CD14-positive monocyte (primary cell): ENCODE results near the gene KANSL1L. TPM values are rescaled to one million over a fixed set of nuclear protein-coding genes. Genes with fewer than 3 reads are reported as not detected.

ENCODE experiments used
- DNase-seq, 3 donors: peaks; one replicate each; pipeline ENCODE4 v3.0.0-alpha.2; 2011 to 2022
- H2AFZ ChIP-seq: 2 replicates; pipeline ENCODE4 v1.6.0; 2012; ENCODE audit warnings: mild to moderate bottlenecking, low read depth, low read length, inconsistent platforms; ENCODE audit not compliant: insufficient read depth, poor library complexity, severe bottlenecking
- H3K27ac ChIP-seq, 2 donors: 1 replicate in 1 of 2; 2 replicates in 1 of 2; pipeline ENCODE4 v1.5.1; 2012 to 2013; ENCODE audit warnings: low read length in 2 of 2, control low read depth in 1 of 2, inconsistent platforms in 1 of 2, low read depth in 1 of 2, mild to moderate bottlenecking in 1 of 2
- H3K27me3 ChIP-seq, 2 donors: one replicate each; pipeline versions ENCODE4 v1.6.0 to v1.6.1; 2011 to 2013; ENCODE audit warnings: low read length in 2 of 2; ENCODE audit not compliant: control insufficient read depth in 2 of 2, insufficient read depth in 2 of 2
- H3K36me3 ChIP-seq, 2 donors: replicated peaks in 1 of 2; 1 replicate in 1 of 2; 2 replicates in 1 of 2; pipeline versions ENCODE4 v1.5.1 to v1.6.1; 2012 to 2013; ENCODE audit warnings: low read length in 2 of 2, control low read depth in 1 of 2, inconsistent platforms in 1 of 2, mild to moderate bottlenecking in 1 of 2; ENCODE audit not compliant: insufficient read depth in 2 of 2, control insufficient read depth in 1 of 2
- H3K4me1 ChIP-seq, 2 donors: 1 replicate in 1 of 2; 2 replicates in 1 of 2; pipeline versions ENCODE4 v1.5.1 to v1.6.1; 2012 to 2013; ENCODE audit warnings: low read length in 2 of 2, control low read depth in 1 of 2, inconsistent platforms in 1 of 2, mild to moderate bottlenecking in 1 of 2, moderate library complexity in 1 of 2; ENCODE audit not compliant: insufficient read depth in 2 of 2, control insufficient read depth in 1 of 2
- H3K4me2 ChIP-seq: replicated peaks from 2 replicates; pipeline ENCODE3; 2012; ENCODE audit warnings: low read length, moderate library complexity, mild to moderate bottlenecking; ENCODE audit not compliant: poor library complexity, severe bottlenecking; ENCODE audit errors: extremely low read depth
- H3K4me3 ChIP-seq, 3 experiments: fragments of 200-600 bp in 1 of 3; sonication (generic) in 1 of 3; replicated peaks in 1 of 3; 1 replicate in 2 of 3; 2 replicates in 1 of 3; pipeline ENCODE4 v1.5.1; 2011 to 2013; ENCODE audit warnings: low read length in 3 of 3, mild to moderate bottlenecking in 3 of 3, control low read depth in 2 of 3, low read depth in 2 of 3, inconsistent platforms in 1 of 3, moderate library complexity in 1 of 3
- H3K79me2 ChIP-seq: 2 replicates; pipeline ENCODE4 v1.6.0; 2012; ENCODE audit warnings: mild to moderate bottlenecking, control low read depth, inconsistent platforms, low read length, moderate library complexity; ENCODE audit not compliant: insufficient read depth
- H3K9ac ChIP-seq: 2 replicates; pipeline ENCODE4 v1.6.0; 2017; ENCODE audit warnings: low read length, mild to moderate bottlenecking; ENCODE audit not compliant: insufficient read depth, poor library complexity, severe bottlenecking
- H3K9me3 ChIP-seq, 2 donors: replicated peaks in 1 of 2; 1 replicate in 1 of 2; 2 replicates in 1 of 2; pipeline versions ENCODE4 v1.5.1 to v1.6.1; 2012 to 2013; ENCODE audit warnings: low read length in 2 of 2, control low read depth in 1 of 2; ENCODE audit not compliant: control insufficient read depth in 1 of 2, insufficient read depth in 1 of 2
- H4K20me1 ChIP-seq: 2 replicates; pipeline ENCODE4 v1.6.0; 2012; ENCODE audit warnings: mild to moderate bottlenecking, low read length, control low read depth, moderate library complexity; ENCODE audit not compliant: insufficient read depth
- H3K27ac Mint-ChIP-seq, 7 donors: one replicate each; pipeline ENCODE4 v1.8.0; 2020; ENCODE audit warnings: mild to moderate bottlenecking in 7 of 7, mixed read lengths in 7 of 7, moderate library complexity in 6 of 7, inconsistent platforms in 2 of 7
- H3K27me3 Mint-ChIP-seq, 3 donors: one replicate each; pipeline ENCODE4 v1.8.0; 2021 to 2022; ENCODE audit warnings: low read depth in 3 of 3, mild to moderate bottlenecking in 3 of 3, mixed read lengths in 3 of 3, moderate library complexity in 3 of 3, inconsistent platforms in 1 of 3
- H3K36me3 Mint-ChIP-seq, 2 donors: one replicate each; pipeline ENCODE4 v1.8.0; 2020; ENCODE audit warnings: mixed read lengths in 2 of 2, inconsistent platforms in 1 of 2, mild to moderate bottlenecking in 1 of 2
- H3K4me1 Mint-ChIP-seq: one replicate; pipeline ENCODE4 v1.8.0; 2020; ENCODE audit warnings: mild to moderate bottlenecking, mixed read lengths
- H3K4me3 Mint-ChIP-seq, 2 donors: one replicate each; pipeline ENCODE4 v1.8.0; 2020; ENCODE audit warnings: mild to moderate bottlenecking in 2 of 2, mixed read lengths in 2 of 2, moderate library complexity in 1 of 2
- H3K9me3 Mint-ChIP-seq, 7 donors: one replicate each; pipeline ENCODE4 v1.8.0; 2020 to 2022; ENCODE audit warnings: mixed read lengths in 7 of 7, mild to moderate bottlenecking in 6 of 7, moderate library complexity in 6 of 7, inconsistent platforms in 2 of 7
- CTCF ChIP-seq: fragments of 200-600 bp; IDR thresholded peaks from one replicate; pipeline ENCODE4 v1.8.0; 2022; ENCODE audit warnings: antibody characterized with exemption, mild to moderate bottlenecking
- WGBS: methylation state at CpG from one replicate; pipeline ENCODE4 v1.1.5; 2013; ENCODE audit warnings: missing lambda C conversion rate; ENCODE audit not compliant: insufficient coverage; 5-methylcytosine and 5-hydroxymethylcytosine counted together
- intact Hi-C, 2 donors: fragments of 100-400 bp; cut with micrococcal nuclease; formaldehyde crosslinking; loops; one replicate each; pipeline versions ENCODE4 v1.15.0 to v1.15.1; 2023
- polyA plus RNA-seq, 3 donors: library from polyadenylated mRNA; depleted of rRNA in 1 of 3; unstranded in 2 of 3; stranded (reverse) in 1 of 3; fragments of 300-500 nt in 2 of 3; fragments of >200 nt in 1 of 3; fragmentation: Illumina TruSeq in 2 of 3; gene quantifications; 1 replicate in 2 of 3; 2 replicates in 1 of 3; pipeline ENCODE4 v1.2.3, GENCODE V29; 2012 to 2021

Gene KANSL1L
- polyA plus RNA-seq, 3 donors, result 1.00 to 11.6 (median 1.3) TPM

GRCh38 chr2:210086930-210087329, 84.3 kb downstream of the KANSL1L start:
- Histone ChIP-seq H3K79me2 (no peaks in the 10 kb centered on the region), H3K4me1 (no peaks in the 10 kb centered on the region), H3K27me3 (no peaks in the 10 kb centered on the region), H3K27ac (no peak overlapping the region), H3K9ac (no peak overlapping the region), H3K4me2 (no peak overlapping the region), H3K36me3 (no peaks in the 10 kb centered on the region), H3K9me3 (no peaks in the 10 kb centered on the region), H3K4me3 (no peak overlapping the region), H4K20me1 (no peaks in the 10 kb centered on the region), H2AFZ (no peak overlapping the region)
- intact Hi-C loops, result no loop called here
- no peak overlapping the region for H3K4me3 Mint-ChIP-seq
- peaks cover 5 to 8% of the 10 kb centered on the region in 2 donors for H3K36me3 Mint-ChIP-seq
- no peaks in the 10 kb centered on the region for H3K9me3 Mint-ChIP-seq
- no peak for TF ChIP-seq CTCF
- no peak for DNase-seq
- 100% methylated on average over 1 of the region's 2 CpGs for WGBS
- no peak overlapping the region for H3K27ac Mint-ChIP-seq
- H3K4me1 Mint-ChIP-seq, result no peaks in the 10 kb centered on the region
- no peaks in the 10 kb centered on the region for H3K27me3 Mint-ChIP-seq

GRCh38 chr2:210086292-210086691, 84.9 kb downstream of the KANSL1L start:
- H3K4me3 ChIP-seq, result no peak overlapping the region
- WGBS, result no CpG with 5 or more reads among the region's 1 CpG
- intact Hi-C loops, result no loop called here
- DNase-seq, result no peak
- TF ChIP-seq CTCF, result no peak
- Mint-ChIP-seq H3K9me3 (no peaks in the 10 kb centered on the region), H3K27ac (no peak overlapping the region), H3K4me3 (no peak overlapping the region), H3K27me3 (no peaks in the 10 kb centered on the region), H3K4me1 (no peaks in the 10 kb centered on the region), H3K36me3 (peaks cover 5 to 8% of the 10 kb centered on the region in 2 donors)
- no peak overlapping the region for H3K4me2 ChIP-seq
- H3K79me2 ChIP-seq, result no peaks in the 10 kb centered on the region
- H4K20me1 ChIP-seq, result no peaks in the 10 kb centered on the region
- no peaks in the 10 kb centered on the region for H3K4me1 ChIP-seq
- H2AFZ ChIP-seq, result no peak overlapping the region
- no peak overlapping the region for H3K9ac ChIP-seq
- H3K36me3 ChIP-seq, result no peaks in the 10 kb centered on the region
- H3K9me3 ChIP-seq, result no peaks in the 10 kb centered on the region
- no peak overlapping the region for H3K27ac ChIP-seq
- no peaks in the 10 kb centered on the region for H3K27me3 ChIP-seq
